Left ventricle myocardium inferior (tissue), 1 donor: ENCODE data around the gene LRIG1. TPM values are rescaled to one million over a fixed set of nuclear protein-coding genes. Genes with fewer than 3 reads are reported as not detected.

ENCODE experiments used
- DNase-seq: peaks from one replicate; pipeline ENCODE4 v3.0.0-alpha.2; 2020
- H3K27ac ChIP-seq: fragments of 200-600 bp; replicated peaks from 2 replicates; pipeline ENCODE4 v1.8.0; 2021
- H3K27me3 ChIP-seq: fragments of 200-600 bp; 2 replicates; pipeline ENCODE4 v1.8.0; 2021; ENCODE audit warnings: low read depth
- H3K36me3 ChIP-seq: fragments of 200-600 bp; 2 replicates; pipeline ENCODE4 v1.8.0; 2021
- H3K4me1 ChIP-seq: fragments of 200-600 bp; 2 replicates; pipeline ENCODE4 v1.8.0; 2021
- H3K4me3 ChIP-seq: fragments of 200-600 bp; 2 replicates; pipeline ENCODE4 v1.8.0; 2021; ENCODE audit warnings: mild to moderate bottlenecking, moderate library complexity
- H3K9me3 ChIP-seq: fragments of 200-600 bp; replicated peaks from 2 replicates; pipeline ENCODE4 v1.8.0; 2021
- intact Hi-C: fragments of 100-400 bp; cut with micrococcal nuclease; formaldehyde crosslinking; loops from one replicate; pipeline ENCODE4 v1.11.0; 2022
- total RNA-seq: library from RNA; stranded (reverse); fragmentation: NEBNext Ultra II Directional; extraction: Animal tissue kit (Norgen Biotek cat#: 25700); gene quantifications from one replicate; pipeline ENCODE4 v1.2.1, GENCODE V29; 2021
- TF ChIP-seq, protein P1 (sequence below): fragments of 200-600 bp; IDR thresholded peaks from 2 replicates; pipeline ENCODE4 v1.8.0; 2021; ENCODE audit warnings: antibody characterized with exemption, mild to moderate bottlenecking, borderline replicate concordance
- donor health status: DM: no; HTN: yes; CAD: no; lungs with severe emphysema.

LRIG1 gene
- total RNA-seq, 1 donor from 2014 or later: 137 TPM

DNA sequence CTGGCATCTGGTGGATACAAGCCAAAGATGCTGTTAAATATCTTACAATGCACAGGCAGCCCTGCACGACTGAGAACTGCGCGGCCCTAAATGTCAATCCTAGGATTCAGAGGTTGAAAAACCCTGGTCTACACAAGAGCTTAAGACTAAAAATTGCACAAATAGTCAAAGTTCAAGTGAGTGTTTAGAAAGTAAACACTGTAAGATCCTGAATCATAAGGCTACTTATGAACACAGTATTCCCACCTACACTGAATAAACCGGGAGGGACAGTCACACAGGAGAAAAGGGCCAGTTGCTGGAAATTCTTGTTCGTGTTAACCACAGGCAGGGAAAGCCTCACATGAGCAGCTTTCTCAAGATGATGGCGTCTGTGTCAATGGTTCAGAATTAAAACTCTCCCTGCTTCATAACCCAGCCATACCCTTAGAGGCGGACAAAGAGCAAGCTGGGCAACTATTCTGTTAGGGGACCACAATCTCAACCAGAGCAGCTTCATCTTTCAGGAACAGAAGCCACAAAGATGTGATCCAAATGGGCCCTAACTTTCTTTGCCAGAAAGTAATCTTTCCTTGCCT, 37.7 kb downstream of the LRIG1 start:
- Histone ChIP-seq H3K4me3 (no peak overlapping the region), H3K4me1 (peaks cover 79% of the 10 kb centered on the region), H3K27ac (peak overlapping the region; percentile 9), H3K27me3 (no peaks in the 10 kb centered on the region), H3K36me3 (peaks cover 4% of the 10 kb centered on the region), H3K9me3 (no peaks in the 10 kb centered on the region)
- intact Hi-C loops: no loop called here
- no peak for DNase-seq
- TF ChIP-seq, protein P1, sequence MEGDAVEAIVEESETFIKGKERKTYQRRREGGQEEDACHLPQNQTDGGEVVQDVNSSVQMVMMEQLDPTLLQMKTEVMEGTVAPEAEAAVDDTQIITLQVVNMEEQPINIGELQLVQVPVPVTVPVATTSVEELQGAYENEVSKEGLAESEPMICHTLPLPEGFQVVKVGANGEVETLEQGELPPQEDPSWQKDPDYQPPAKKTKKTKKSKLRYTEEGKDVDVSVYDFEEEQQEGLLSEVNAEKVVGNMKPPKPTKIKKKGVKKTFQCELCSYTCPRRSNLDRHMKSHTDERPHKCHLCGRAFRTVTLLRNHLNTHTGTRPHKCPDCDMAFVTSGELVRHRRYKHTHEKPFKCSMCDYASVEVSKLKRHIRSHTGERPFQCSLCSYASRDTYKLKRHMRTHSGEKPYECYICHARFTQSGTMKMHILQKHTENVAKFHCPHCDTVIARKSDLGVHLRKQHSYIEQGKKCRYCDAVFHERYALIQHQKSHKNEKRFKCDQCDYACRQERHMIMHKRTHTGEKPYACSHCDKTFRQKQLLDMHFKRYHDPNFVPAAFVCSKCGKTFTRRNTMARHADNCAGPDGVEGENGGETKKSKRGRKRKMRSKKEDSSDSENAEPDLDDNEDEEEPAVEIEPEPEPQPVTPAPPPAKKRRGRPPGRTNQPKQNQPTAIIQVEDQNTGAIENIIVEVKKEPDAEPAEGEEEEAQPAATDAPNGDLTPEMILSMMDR: no peak

DNA sequence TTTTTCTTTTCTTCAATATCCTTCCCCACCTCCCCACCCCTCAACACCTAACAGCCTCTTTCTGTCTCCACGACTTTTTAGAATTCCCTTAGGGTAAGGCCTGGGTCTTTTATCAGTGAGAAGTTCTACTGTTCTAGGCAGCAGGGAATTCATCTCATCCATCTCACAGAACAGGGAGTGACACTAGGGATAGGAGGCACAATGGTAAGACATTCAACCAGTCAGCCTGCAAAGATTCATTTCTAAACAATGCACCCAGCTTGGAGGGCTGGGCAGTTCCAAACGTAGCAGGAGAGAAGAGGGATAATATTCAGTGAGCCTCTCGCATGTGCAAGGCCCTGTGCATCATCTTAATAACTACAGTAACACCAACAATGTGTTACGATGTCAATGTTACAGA, 43.6 kb downstream of the LRIG1 start:
- no peak overlapping the region for H3K4me3 ChIP-seq
- intact Hi-C loops: no loop called here
- H3K27ac ChIP-seq: peak overlapping the region; percentile 82
- peaks cover 89% of the 10 kb centered on the region for H3K4me1 ChIP-seq
- H3K27me3 ChIP-seq: no peaks in the 10 kb centered on the region
- DNase-seq: no peak
- H3K36me3 ChIP-seq: peaks cover 8% of the 10 kb centered on the region
- TF ChIP-seq, protein P1: no peak
- H3K9me3 ChIP-seq: no peaks in the 10 kb centered on the region

DNA sequence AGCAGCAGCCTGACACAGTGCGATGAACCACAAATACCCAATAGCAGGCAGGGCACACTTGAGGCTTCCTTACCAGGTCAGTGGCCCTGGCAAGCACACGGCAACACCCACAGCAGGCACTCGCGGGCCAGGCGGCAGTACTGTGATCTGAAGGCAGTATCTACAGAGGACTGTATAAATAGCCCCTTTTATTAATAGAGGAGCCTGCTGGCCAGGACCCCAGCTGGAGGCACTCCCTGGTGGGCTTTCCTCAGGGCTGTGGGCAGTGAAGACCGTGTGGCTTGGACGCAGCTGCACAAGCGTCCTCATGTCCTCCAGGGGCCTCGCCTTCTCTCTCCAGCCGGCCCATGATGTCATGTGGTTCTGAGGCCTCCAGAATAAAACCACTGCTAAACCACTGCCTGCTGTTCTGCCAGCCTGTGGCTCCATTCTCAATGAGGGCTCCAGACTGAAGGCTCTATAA, 44.1 kb downstream of the LRIG1 start:
- Histone ChIP-seq H3K9me3 (no peaks in the 10 kb centered on the region), H3K36me3 (peaks cover 5% of the 10 kb centered on the region), H3K4me3 (no peak overlapping the region), H3K27ac (peak overlapping the region; percentile 82), H3K4me1 (peaks cover 93% of the 10 kb centered on the region), H3K27me3 (no peaks in the 10 kb centered on the region)
- DNase-seq: peak; percentile 52
- intact Hi-C loops: no loop called here
- TF ChIP-seq, protein P1: no peak

DNA sequence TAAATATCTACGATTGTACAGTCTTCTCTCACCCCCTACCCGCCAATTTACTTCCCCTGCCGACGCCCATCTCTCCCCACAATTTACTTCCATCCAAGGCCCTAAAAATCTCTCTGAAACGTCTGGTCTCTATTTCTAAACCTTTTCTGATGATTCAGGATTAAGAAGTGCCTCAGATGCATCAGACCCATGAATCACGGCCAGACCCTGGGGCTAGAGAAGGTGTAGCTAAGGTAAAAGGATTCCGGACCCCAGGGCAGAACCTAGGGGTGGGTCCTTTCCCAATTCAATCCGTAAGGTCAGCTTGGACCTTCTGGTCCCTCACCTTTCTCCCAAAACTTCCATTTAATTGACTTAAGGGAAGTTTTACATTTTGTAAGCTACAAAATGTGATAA, 46.4 kb downstream of the LRIG1 start:
- no peak for DNase-seq
- Histone ChIP-seq H3K4me3 (no peak overlapping the region), H3K27me3 (no peaks in the 10 kb centered on the region), H3K4me1 (peaks cover 100% of the 10 kb centered on the region), H3K9me3 (no peaks in the 10 kb centered on the region), H3K27ac (peak overlapping the region; percentile 82), H3K36me3 (peaks cover 5% of the 10 kb centered on the region)
- intact Hi-C loops: loop anchor here (5.0 kb wide), 1 partner anchor 48 kb away; the partner anchor contains the start of gene LRIG1
- TF ChIP-seq, protein P1: no peak

DNA sequence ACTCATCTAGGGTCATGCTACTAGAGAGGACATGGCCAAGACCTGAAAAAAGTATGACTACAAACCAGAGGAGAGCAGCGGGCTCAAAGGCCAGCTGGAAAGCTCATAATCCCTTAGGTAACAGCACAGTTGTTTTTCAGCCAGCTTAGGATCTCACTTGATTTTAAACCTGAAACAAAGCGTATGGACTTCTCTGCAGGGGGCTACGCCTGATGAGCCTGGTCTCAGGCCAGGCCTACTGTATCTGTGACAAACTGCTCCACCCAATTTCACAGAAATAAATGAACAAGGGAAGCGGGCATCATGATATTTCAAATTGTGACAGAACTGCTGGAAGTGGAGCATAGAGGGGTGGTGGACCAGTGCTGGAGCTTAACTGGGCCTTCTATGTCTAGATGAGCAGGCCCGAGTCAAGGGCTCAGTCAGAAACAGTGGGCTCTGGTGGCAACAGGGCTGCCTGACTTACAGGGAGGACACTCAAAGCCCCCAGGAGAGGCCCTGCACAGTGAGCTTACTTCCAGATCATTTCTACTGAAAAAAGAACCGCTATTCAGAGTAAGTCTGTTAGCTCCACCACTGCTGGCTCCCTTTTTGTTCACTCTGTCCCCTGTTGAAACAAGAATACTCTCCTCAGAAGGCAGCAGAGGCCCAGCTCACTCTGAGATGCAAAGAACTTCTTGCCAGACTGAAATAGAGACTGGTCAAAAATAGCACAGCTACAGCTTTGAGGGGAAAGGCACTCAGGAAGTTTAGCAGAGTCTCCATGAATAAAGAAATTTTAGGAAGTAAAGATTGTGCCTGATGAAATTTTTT, 47.0 kb downstream of the LRIG1 start:
- TF ChIP-seq, protein P1: no peak
- H3K4me3 ChIP-seq: no peak overlapping the region
- H3K4me1 ChIP-seq: peaks cover 100% of the 10 kb centered on the region
- no peaks in the 10 kb centered on the region for H3K27me3 ChIP-seq
- DNase-seq: no peak
- peak overlapping the region; percentile 82 for H3K27ac ChIP-seq
- no peaks in the 10 kb centered on the region for H3K9me3 ChIP-seq
- intact Hi-C loops: loop anchor here (5.0 kb wide), 1 partner anchor 48 kb away; the partner anchor contains the start of gene LRIG1
- H3K36me3 ChIP-seq: peaks cover 5% of the 10 kb centered on the region
